ENCODE results near the gene ZNHIT2.

ZNHIT2 gene

GRCh38 chr11:65107078-65107477 is 10.4 kb downstream of the ZNHIT2 start:
- no peak for DNase-seq (ENCODE audit: low read depth in 4 of 4, low spot score in 1 of 4)

- no peak for DNase-seq (ENCODE audit: low read depth in 4 of 4, low spot score in 1 of 4)
Measured at GRCh38 chr11:65104628-65105027, 12.9 kb downstream of the ZNHIT2 start.

GRCh38 chr11:65103476-65103875 is 14.0 kb downstream of the ZNHIT2 start:
- no peak for DNase-seq (ENCODE audit: low read depth in 4 of 4, low spot score in 1 of 4)

GRCh38 chr11:65102142-65103095 is 15.1 kb downstream of the ZNHIT2 start:
- no peak for DNase-seq (ENCODE audit: low read depth in 4 of 4, low spot score in 1 of 4)

- DNase-seq (ENCODE audit: low read depth in 4 of 4, low spot score in 1 of 4) = no peak
Measured at GRCh38 chr11:65100674-65101350, 16.7 kb downstream of the ZNHIT2 start.

DNA sequence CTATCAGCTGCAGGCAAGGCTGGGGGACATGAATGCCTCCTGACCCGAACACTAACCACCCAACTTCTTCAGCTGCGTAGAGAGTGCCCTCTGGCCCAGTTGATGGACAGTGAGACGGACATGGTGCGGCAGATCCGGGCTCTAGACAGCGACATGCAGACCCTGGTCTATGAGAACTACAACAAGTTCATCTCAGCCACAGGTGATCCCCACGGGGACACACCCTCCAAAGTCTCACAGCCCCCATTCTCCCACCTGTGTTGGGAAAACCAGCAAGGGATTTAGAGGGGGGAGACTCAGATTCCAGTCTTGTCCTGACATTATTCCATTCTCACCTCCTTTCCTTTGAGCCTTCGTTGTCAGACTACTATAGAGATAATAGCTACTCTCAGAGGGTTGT is 20.6 kb downstream of the ZNHIT2 start:
- DNase-seq (ENCODE audit: low read depth in 4 of 4, low spot score in 1 of 4) = no peak

GRCh38 chr11:65095974-65096806 is 21.3 kb downstream of the ZNHIT2 start, which contains the start of gene VPS51:
VPS51 (plus strand) TSS chr11:65096214; CDS start chr11:65096251, 37 bp downstream.
- DNase-seq (ENCODE audit: low read depth in 4 of 4, low spot score in 1 of 4) = peak; percentile 61 to 77 (median 74)

GRCh38 chr11:65095427-65095826 is 22.1 kb downstream of the ZNHIT2 start:
- no peak for DNase-seq (ENCODE audit: low read depth in 4 of 4, low spot score in 1 of 4)

- no peak for DNase-seq (ENCODE audit: low read depth in 4 of 4, low spot score in 1 of 4)
Measured at GRCh38 chr11:65090628-65091027, 26.9 kb downstream of the ZNHIT2 start.

GRCh38 chr11:65089621-65090020 is 27.9 kb downstream of the ZNHIT2 start:
- no peak for DNase-seq (ENCODE audit: low read depth in 4 of 4, low spot score in 1 of 4)

DNA sequence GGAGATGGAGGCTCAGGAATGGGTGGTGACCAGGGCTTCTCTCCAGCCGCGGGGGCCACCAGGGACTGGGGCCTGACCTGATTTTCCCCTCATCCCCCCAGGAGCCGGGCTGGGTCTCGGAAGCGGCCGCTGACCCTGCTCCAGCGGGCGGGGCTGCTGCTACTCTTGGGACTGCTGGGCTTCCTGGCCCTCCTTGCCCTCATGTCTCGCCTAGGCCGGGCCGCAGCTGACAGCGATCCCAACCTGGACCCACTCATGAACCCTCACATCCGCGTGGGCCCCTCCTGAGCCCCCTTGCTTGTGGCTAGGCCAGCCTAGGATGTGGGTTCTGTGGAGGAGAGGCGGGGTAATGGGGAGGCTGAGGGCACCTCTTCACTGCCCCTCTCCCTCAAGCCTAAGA is 29.7 kb downstream of the ZNHIT2 start:
- DNase-seq (ENCODE audit: low read depth in 4 of 4, low spot score in 1 of 4) = no peak

DNA sequence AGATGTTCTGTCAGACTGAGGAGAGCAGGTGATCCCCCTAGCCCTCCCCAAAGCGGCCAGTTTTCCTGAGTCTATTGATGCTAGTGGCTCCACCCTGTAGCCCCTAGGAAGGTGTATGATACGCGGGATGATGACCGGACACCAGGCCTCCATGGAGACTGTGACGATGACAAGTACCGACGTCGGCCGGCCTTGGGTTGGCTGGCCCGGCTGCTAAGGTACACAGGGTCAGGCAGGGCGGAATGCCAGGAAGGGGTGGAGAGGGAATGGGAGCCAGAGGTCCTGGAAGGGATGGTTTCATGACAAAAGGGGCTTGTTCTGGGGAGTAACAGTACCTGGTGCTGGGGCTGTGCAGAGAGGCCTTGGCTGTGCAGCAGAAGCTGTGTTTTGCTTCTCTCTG is 30.3 kb downstream of the ZNHIT2 start:
- DNase-seq (ENCODE audit: low read depth in 4 of 4, low spot score in 1 of 4) = no peak

- no peak for DNase-seq (ENCODE audit: low read depth in 4 of 4, low spot score in 1 of 4)
Measured at GRCh38 chr11:65086809-65087208, 30.7 kb downstream of the ZNHIT2 start.

DNA sequence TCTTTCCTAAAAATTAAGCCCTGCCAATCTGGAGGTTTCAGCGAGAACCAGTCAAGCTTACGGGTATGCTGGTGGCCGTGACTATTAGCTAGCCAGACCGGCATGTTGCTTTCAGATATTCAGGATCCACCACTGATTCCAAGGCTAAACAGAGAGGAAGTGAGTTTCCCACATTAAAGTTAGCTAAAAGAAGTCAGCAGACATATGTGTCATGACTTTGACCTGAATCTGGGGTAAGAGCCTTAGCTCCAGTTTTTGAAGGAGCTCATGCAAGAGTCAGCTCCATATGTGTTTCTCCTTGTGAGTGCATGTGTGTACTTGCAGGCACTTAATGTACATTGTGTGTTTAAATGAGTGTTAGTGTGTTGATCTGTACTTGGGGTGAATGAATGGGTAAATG is 32.1 kb downstream of the ZNHIT2 start:
- DNase-seq (ENCODE audit: low read depth in 4 of 4, low spot score in 1 of 4) = no peak

DNA sequence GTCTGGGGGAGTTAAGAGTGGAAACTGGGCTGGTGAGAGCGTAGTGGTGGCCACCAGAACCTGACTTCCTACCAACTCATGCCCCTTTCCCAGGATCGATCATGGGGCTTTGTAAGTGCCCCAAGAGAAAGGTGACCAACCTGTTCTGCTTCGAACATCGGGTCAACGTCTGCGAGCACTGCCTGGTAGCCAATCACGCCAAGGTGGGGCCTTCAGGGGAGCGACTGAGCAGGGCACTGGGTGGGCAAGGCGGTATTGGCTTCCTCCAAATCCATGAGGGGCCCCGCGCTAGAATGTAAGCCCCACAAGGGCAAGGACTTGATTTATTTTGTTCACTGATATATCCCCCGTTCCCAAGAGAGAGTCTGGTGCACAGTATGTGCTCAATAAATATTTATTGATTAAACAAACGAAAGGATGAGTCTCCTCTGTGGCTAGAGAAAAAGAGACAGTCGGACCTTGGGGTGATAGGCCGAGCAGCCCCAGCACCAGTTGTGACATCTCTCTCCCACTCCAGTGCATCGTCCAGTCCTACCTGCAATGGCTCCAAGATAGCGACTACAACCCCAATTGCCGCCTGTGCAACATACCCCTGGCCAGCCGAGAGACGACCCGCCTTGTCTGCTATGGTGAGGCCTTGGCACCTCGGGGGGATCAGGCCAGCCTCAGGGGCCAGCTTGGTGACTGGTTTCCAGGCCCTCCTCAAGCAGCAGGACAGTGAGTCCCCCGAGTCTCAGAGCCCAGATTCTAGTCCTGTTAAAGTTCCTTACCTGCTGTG is 32.7 kb downstream of the ZNHIT2 start:
- DNase-seq (ENCODE audit: low read depth in 4 of 4, low spot score in 1 of 4) = no peak

- peak; percentile 91 to 94 (median 92) for DNase-seq (ENCODE audit: low read depth in 4 of 4, low spot score in 1 of 4)
Measured at GRCh38 chr11:65083834-65084597, 33.5 kb downstream of the ZNHIT2 start, which contains the start of the genes CDCA5 and ZFPL1. CDCA5 (minus strand) TSS chr11:65084040; CDS start chr11:65083978, 62 bp downstream. ZFPL1 (plus strand) TSS chr11:65084222; CDS start chr11:65084699, 477 bp downstream.

DNA sequence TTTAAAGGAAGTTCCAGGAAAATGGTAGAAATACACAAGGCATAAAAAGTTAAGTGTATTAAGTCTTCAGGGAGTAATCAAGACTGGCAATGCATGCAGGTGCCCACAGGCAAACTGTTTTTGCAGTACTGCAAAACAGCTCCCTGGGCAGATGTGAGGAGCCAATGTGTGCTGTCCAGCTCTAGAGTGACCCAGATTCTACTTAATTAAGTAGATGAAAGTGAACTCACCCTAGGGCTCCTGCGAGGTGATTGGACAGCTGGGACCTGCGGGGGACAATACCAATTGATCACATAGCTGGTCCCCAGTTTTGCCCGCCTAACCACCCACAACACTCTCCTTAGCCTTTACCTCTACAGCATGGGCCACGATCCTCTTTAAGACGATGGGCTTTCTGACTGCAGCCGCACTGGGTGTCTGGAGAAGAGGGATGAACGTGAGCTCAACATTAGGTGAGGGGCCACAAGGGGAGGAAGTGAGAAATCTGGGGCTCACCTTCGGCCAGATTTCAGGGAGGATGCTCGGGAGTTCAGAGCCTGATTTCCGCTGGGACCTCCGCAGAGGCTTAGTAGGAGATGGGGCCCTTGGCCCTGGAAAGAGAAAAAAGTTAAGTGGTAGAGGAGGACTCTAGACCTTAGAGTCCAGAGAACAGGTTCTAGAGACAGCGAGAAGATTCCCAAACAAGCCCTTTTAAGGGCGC is 34.2 kb downstream of the ZNHIT2 start:
- DNase-seq (ENCODE audit: low read depth in 4 of 4, low spot score in 1 of 4) = no peak

GRCh38 chr11:65078786-65079342 is 38.6 kb downstream of the ZNHIT2 start:
- no peak for DNase-seq (ENCODE audit: low read depth in 4 of 4, low spot score in 1 of 4)

DNA sequence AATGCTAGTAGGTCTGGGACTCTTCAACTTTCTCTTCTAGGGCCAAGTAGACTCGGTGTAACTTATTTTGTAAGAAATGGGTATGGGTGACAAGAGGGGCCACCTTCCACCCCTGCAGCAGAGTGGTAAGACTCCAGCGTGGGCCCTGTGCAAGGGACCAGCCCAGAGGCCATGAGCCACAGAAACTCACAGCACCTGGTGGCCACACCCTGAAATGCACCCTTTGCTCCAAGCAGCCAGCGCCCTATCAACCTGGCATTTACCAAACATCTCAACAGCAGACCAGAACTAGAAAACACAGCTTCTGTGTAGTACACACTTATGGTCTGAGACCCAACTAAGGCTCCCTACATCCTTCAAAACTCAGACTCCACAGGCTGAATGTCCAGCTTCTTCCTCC is 39.4 kb downstream of the ZNHIT2 start:
- DNase-seq (ENCODE audit: low read depth in 4 of 4, low spot score in 1 of 4) = peak; percentile 28 to 43 (median 42)

Data from stimulated activated CD4-positive, alpha-beta T cell treated with anti-CD3 and anti-CD28 coated beads, Interleukin-1b, Interleukin-23, amount 100 ng/mL, for 24 hours (primary cell).